Stomach (tissue), 19 donors: ENCODE measurements around the gene OMP. TPM values are rescaled to one million over a fixed set of nuclear protein-coding genes. Genes with fewer than 3 reads are reported as not detected.

Source experiments
- DNase-seq, 2 donors: peaks; one replicate each; pipeline versions ENCODE4 v3.0.0 to v3.0.0-alpha.2; 2013 to 2019
- H3K27ac ChIP-seq, 5 donors: fragments of 200-600 bp in 4 of 5; sonication (generic) in 4 of 5; one replicate each; pipeline ENCODE4 v1.5.1; 2013 to 2019; ENCODE audit warnings: mild to moderate bottlenecking in 1 of 5, moderate library complexity in 1 of 5
- H3K27me3 ChIP-seq, 3 donors: fragments of 200-600 bp; sonication (generic); one replicate each; pipeline ENCODE4 v1.5.1; 2017 to 2019; ENCODE audit warnings: mixed run types in 1 of 3
- H3K36me3 ChIP-seq, 4 donors: fragments of 200-600 bp; sonication (generic); 1 replicate in 3 of 4; 2 replicates in 1 of 4; pipeline ENCODE4 v1.5.1; 2016 to 2019
- H3K4me1 ChIP-seq, 4 donors: fragments of 200-600 bp; sonication (generic); one replicate each; pipeline ENCODE4 v1.5.1; 2016 to 2019
- H3K4me3 ChIP-seq, 4 donors: fragments of 200-600 bp; sonication (generic) in 3 of 4; one replicate each; pipeline ENCODE4 v1.5.1; 2016 to 2019; ENCODE audit warnings: mild to moderate bottlenecking in 1 of 4
- H3K9me3 ChIP-seq, 4 donors: fragments of 200-600 bp; sonication (generic); one replicate each; pipeline ENCODE4 v1.5.1; 2016 to 2019
- CTCF ChIP-seq, 7 experiments: fragments of 450-650 bp in 4 of 7; fragments of 200-600 bp in 3 of 7; sonication (generic) in 3 of 7; IDR thresholded peaks; one replicate each; pipeline ENCODE4 v1.5.1; 2016 to 2019; ENCODE audit warnings: antibody characterized with exemption in 7 of 7, control low read depth in 2 of 7, mild to moderate bottlenecking in 1 of 7
- EP300 ChIP-seq: sonication (generic); formaldehyde crosslinking; IDR thresholded peaks from one replicate; pipeline ENCODE4 v1.6.1; 2017; ENCODE audit warnings: antibody characterized with exemption
- POLR2A ChIP-seq, 4 donors: fragments of 450-650 bp; IDR thresholded peaks; one replicate each; pipeline ENCODE4 v1.6.1; 2016; ENCODE audit warnings: antibody characterized with exemption in 4 of 4, control low read depth in 2 of 4, mild to moderate bottlenecking in 1 of 4, moderate library complexity in 1 of 4
- POLR2AphosphoS5 ChIP-seq, 3 donors: sonication (generic); formaldehyde crosslinking; IDR thresholded peaks; one replicate each; pipeline ENCODE4 v1.6.1; 2016; ENCODE audit warnings: antibody characterized with exemption in 3 of 3
- WGBS, 5 donors: extraction: QIAGEN DNeasy Blood & Tissue Kit in 3 of 5; methylation state at CpG; one replicate each; pipeline versions ENCODE4 v1.1.5 to v1.1.7; 2013 to 2018; 5-methylcytosine and 5-hydroxymethylcytosine counted together
- intact Hi-C: fragments of 100-400 bp; cut with DNase I; formaldehyde crosslinking; loops from one replicate; pipeline ENCODE4 v1.15.1; 2023; ENCODE audit warnings: low total_unique reads
- long read RNA-seq, 10 donors: transcript quantifications; one replicate each; lab custom pipeline, GENCODE V29; 2026
- polyA plus RNA-seq, 3 donors: library from polyadenylated mRNA; stranded (reverse); fragments of 200-250 nt; gene quantifications; one replicate each; pipeline ENCODE4 v1.2.3, GENCODE V29; 2013
- total RNA-seq, 5 donors: library from RNA; depleted of rRNA; stranded (reverse); fragments of >200 nt; gene quantifications; one replicate each; pipeline versions ENCODE4 v1.1.0 to v1.2.3, GENCODE V29; 2014 to 2016
- donor health status: healthy with polysubstance abuse.
- donor health status: Bipolar disorder and iron deficiency.
- donor health status: healthy.

The OMP gene, protein sequence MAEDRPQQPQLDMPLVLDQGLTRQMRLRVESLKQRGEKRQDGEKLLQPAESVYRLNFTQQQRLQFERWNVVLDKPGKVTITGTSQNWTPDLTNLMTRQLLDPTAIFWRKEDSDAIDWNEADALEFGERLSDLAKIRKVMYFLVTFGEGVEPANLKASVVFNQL
- total RNA-seq (10 to 100 TPM in 3 of 5 donors, 1 to 10 TPM in 1, not detected in 1; 2.6 to 63.7 (median 28.3) TPM), polyA plus RNA-seq (1 to 10 TPM in 1 of 3 donors, not detected in 2; 1.1 TPM)
- long read RNA-seq, donor 1: 0 reads
- long read RNA-seq, donor 2: 0 reads
- long read RNA-seq, donor 3: 0 reads
- long read RNA-seq, donor 4, partial matches to known transcripts: 0 of 1 reads
- long read RNA-seq, donor 4, other reads (novel, unspliced or antisense): 0 of 1 reads
- long read RNA-seq, donor 5: 0 reads
- long read RNA-seq, donor 6: 0 reads
- long read RNA-seq, donor 7, partial matches to known transcripts: 0 of 1 reads
- long read RNA-seq, donor 7, other reads (novel, unspliced or antisense): 0 of 1 reads
- long read RNA-seq, donor 8, partial matches to known transcripts: 0 of 1 reads
- long read RNA-seq, donor 8, other reads (novel, unspliced or antisense): 0 of 1 reads
- long read RNA-seq, donor 9: 0 reads
- long read RNA-seq, donor 10, partial matches to known transcripts: 0 of 1 reads
- long read RNA-seq, donor 10, other reads (novel, unspliced or antisense): 0 of 1 reads

GRCh38 chr11:77102246-77103210, at the start of gene OMP:
OMP (plus strand) TSS chr11:77102840; CDS start chr11:77102840, 0 bp downstream.
- WGBS, 5 donors: 88 to 92% (median 90%) methylated on average over 23 to 37 of the region's 37 CpGs
- H3K4me3 ChIP-seq: no peak within 1 kb of the TSS
- H3K36me3 ChIP-seq: peaks cover 0 to 34% (median 25%) of the 10 kb centered on the region in 4 donors
- no peaks in the 10 kb centered on the region for H3K27me3 ChIP-seq
- TF ChIP-seq POLR2A (IDR thresholded peaks at IDR 0.05): no peak
- no peak for TF ChIP-seq EP300
- TF ChIP-seq POLR2AphosphoS5 (IDR thresholded peaks at IDR 0.05): no peak
- TF ChIP-seq CTCF (IDR thresholded peaks at IDR 0.05): no peak
- H3K9me3 ChIP-seq: no peaks in the 10 kb centered on the region
- peaks cover 6 to 29% (median 19%) of the 10 kb centered on the region in 4 donors for H3K4me1 ChIP-seq
- intact Hi-C loops: no loop called here
- no peak within 1 kb of the TSS for H3K27ac ChIP-seq
- no peak for DNase-seq

DNA sequence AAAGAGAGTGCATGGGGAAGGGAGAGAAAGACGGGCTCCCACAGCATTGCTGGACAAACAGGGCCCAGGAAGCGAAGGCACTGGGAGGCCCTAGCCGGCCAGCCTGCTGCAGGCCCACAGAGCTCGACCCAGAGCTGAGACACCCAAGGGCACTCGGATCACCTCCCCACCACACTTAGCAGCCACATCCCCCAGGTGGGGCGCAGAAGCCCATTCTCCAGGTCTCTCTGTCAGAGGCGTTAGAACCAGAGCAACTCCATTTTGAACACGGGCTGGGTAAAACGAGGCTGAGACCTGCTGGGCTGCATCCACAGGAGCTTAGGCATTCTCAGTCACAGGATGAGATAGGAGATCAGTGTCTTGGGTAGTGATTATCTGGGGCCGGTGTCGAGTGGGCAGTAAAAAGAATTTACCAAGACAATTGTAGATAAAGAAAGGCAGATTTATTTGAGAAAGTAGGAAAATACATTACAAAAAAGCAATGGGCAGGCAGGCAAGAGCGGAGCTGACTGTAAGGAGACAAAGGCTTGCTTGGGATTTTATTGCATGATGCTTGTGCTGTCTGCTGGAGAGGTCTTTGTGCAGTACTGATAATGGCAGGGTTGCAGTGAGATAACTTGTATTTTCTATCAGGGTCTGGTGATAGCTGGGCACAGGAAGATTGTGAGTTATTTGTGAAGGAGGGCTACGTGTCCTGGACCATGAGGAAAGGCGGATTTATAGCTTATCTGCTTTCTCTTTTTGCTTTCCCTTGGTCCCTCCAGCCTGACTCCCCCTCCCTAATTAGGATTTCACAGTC, 49.2 kb upstream of the OMP start:
- DNase-seq: no peak
- 81 to 93% (median 87%) methylated on average over 14 of the region's 14 CpGs for WGBS, 5 donors
- TF ChIP-seq EP300 (no peak), POLR2AphosphoS5 (IDR thresholded peaks at IDR 0.05) (no peak), POLR2A (IDR thresholded peaks at IDR 0.05) (no peak), CTCF (IDR thresholded peaks at IDR 0.05) (no peak)
- Histone ChIP-seq H3K27ac (no peak overlapping the region), H3K9me3 (peaks cover 9 to 27% (median 19%) of the 10 kb centered on the region in 4 donors), H3K4me1 (peaks cover 0 to 8% (median 3%) of the 10 kb centered on the region in 4 donors), H3K27me3 (no peaks in the 10 kb centered on the region), H3K36me3 (no peaks in the 10 kb centered on the region), H3K4me3 (no peak overlapping the region)
- intact Hi-C loops: no loop called here

- 61 to 90% (median 83%) methylated on average over 1 of the region's 1 CpG for WGBS, 5 donors
These were observed 48.6 kb upstream of the OMP start for GRCh38 chr11:77054084-77054483.

More at GRCh38 chr11:77054084-77054483, 48.6 kb upstream of the OMP start:
- H3K4me3 ChIP-seq: no peak overlapping the region
- no peaks in the 10 kb centered on the region for H3K27me3 ChIP-seq
- TF ChIP-seq POLR2AphosphoS5 (IDR thresholded peaks at IDR 0.05): no peak
- no peak for TF ChIP-seq CTCF (IDR thresholded peaks at IDR 0.05)
- no peak for TF ChIP-seq POLR2A (IDR thresholded peaks at IDR 0.05)
- TF ChIP-seq EP300: no peak
- H3K27ac ChIP-seq: no peak overlapping the region
- peaks cover 0 to 1% (median 0%) of the 10 kb centered on the region in 4 donors for H3K4me1 ChIP-seq
- no peak for DNase-seq
- intact Hi-C loops: no loop called here
- H3K36me3 ChIP-seq: no peaks in the 10 kb centered on the region
- peaks cover 9 to 27% (median 19%) of the 10 kb centered on the region in 4 donors for H3K9me3 ChIP-seq
